GM11168 (cell line): ENCODE results near the gene SKAP1.
"Not testable (repeated sequence)": the region's sequence is repeated elsewhere in the genome, so short reads cannot be mapped to it uniquely, and the experiment has no call there.

ENCODE experiments used
- in situ Hi-C: fragments of 300-500 bp; cut with MboI; formaldehyde crosslinking; loops from one replicate; pipeline ENCODE4 v1.12.0; 2022; ENCODE audit warnings: low sequenced_read_pairs; ENCODE audit not compliant: unreplicated experiment

The SKAP1 gene

GRCh38 chr17:48231995-48232959 lies 197.7 kb downstream of the SKAP1 start:
- in situ Hi-C loops: no loop called here

- in situ Hi-C loops: no loop called here
Observed at GRCh38 chr17:48229936-48230335, 200.1 kb downstream of the SKAP1 start.

GRCh38 chr17:48228720-48229119 lies 201.3 kb downstream of the SKAP1 start:
- in situ Hi-C loops: no loop called here

GRCh38 chr17:48225725-48226567 lies 204.1 kb downstream of the SKAP1 start:
- in situ Hi-C loops: no loop called here

- in situ Hi-C loops: no loop called here
Observed at GRCh38 chr17:48223945-48224344, 206.1 kb downstream of the SKAP1 start.

GRCh38 chr17:48219617-48220016 lies 210.4 kb downstream of the SKAP1 start:
- in situ Hi-C loops: no loop called here

GRCh38 chr17:48215583-48216139 lies 214.4 kb downstream of the SKAP1 start:
- in situ Hi-C loops: no loop called here

GRCh38 chr17:48213797-48214196 lies 216.2 kb downstream of the SKAP1 start:
- in situ Hi-C loops: no loop called here

GRCh38 chr17:48211787-48212186 lies 218.2 kb downstream of the SKAP1 start:
- in situ Hi-C loops: no loop called here

- in situ Hi-C loops: no loop called here
Observed at GRCh38 chr17:48211011-48211410, 219.0 kb downstream of the SKAP1 start.

GRCh38 chr17:48209973-48210372 lies 220.0 kb downstream of the SKAP1 start:
- in situ Hi-C loops: no loop called here

- in situ Hi-C loops: no loop called here
Observed at GRCh38 chr17:48207776-48208544, 222.1 kb downstream of the SKAP1 start.

GRCh38 chr17:48207036-48207435 lies 223.0 kb downstream of the SKAP1 start:
- in situ Hi-C loops: not testable (repeated sequence)

- in situ Hi-C loops: no loop called here
Observed at GRCh38 chr17:48202959-48203358, 227.1 kb downstream of the SKAP1 start.

GRCh38 chr17:48198950-48199541 lies 231.0 kb downstream of the SKAP1 start:
- in situ Hi-C loops: no loop called here

GRCh38 chr17:48195910-48196309 lies 234.1 kb downstream of the SKAP1 start:
- in situ Hi-C loops: no loop called here

GRCh38 chr17:48194097-48194550 lies 235.9 kb downstream of the SKAP1 start:
- in situ Hi-C loops: no loop called here

- in situ Hi-C loops: no loop called here
Observed at GRCh38 chr17:48192321-48192731, 237.7 kb downstream of the SKAP1 start.

GRCh38 chr17:48191362-48191761 lies 238.7 kb downstream of the SKAP1 start:
- in situ Hi-C loops: no loop called here

- in situ Hi-C loops: no loop called here
Observed at GRCh38 chr17:48190871-48191270, 239.1 kb downstream of the SKAP1 start.
